HUES64 (cell line): ENCODE results near the gene SPSB1.
"Not testable (repeated sequence)": the region's sequence is repeated elsewhere in the genome, so short reads cannot be mapped to it uniquely, and the experiment has no call there.

Experiments
- H3K27ac ChIP-seq: 2 replicates; pipeline ENCODE4 v1.7.0; 2013; ENCODE audit warnings: low read depth, low read length, inconsistent platforms
- H3K27me3 ChIP-seq: 2 replicates; pipeline ENCODE4 v1.6.1; 2013; ENCODE audit warnings: mild to moderate bottlenecking, low read length; ENCODE audit not compliant: insufficient read depth
- H3K36me3 ChIP-seq: 2 replicates; pipeline ENCODE4 v1.6.1; 2013; ENCODE audit warnings: mild to moderate bottlenecking, low read length; ENCODE audit not compliant: insufficient read depth
- H3K4me1 ChIP-seq: 2 replicates; pipeline ENCODE4 v1.6.1; 2013; ENCODE audit warnings: mild to moderate bottlenecking, low read length, moderate library complexity; ENCODE audit not compliant: insufficient read depth
- H3K4me3 ChIP-seq: 2 replicates; pipeline ENCODE4 v1.5.1; 2013; ENCODE audit warnings: mild to moderate bottlenecking, low read length, moderate library complexity
- H3K9ac ChIP-seq: 2 replicates; pipeline ENCODE4 v1.6.1; 2013; ENCODE audit warnings: mild to moderate bottlenecking, low read depth, low read length
- H3K9me3 ChIP-seq: 2 replicates; pipeline ENCODE4 v1.6.1; 2013; ENCODE audit warnings: low read depth, low read length; ENCODE audit not compliant: insufficient read depth
- whole genome bisulfite sequencing: fragments of 150-250, 120-280 bp; methylation state at CpG from one replicate; pipeline ENCODE4 v1.1.7; 2013; ENCODE audit warnings: missing lambda C conversion rate; 5-methylcytosine and 5-hydroxymethylcytosine counted together

SPSB1 gene

DNA sequence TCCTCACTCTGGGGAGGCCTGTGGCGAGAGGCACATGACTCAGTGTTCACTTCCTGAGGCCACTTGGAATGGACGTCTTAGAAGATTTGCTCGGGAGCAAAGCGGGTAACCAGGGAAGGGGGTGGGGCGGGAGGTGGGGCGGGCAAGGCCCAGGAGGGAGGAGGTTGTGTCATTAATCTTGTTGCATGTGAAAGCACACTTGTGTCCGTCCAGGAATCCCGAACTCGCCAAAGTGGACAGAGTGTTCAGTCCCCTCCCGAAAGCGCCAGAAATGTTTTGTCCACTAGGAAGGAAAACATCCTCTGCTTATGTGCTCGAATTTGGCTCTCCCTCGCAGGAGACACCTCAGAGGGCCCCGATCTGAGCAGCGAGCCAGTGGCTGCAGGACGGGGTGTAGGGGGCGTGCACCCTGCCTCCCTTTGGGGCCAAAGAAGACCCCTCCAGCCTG is 84.2 kb downstream of the SPSB1 start:
- Histone ChIP-seq H3K27me3 (no peaks in the 10 kb centered on the region), H3K4me1 (no peaks in the 10 kb centered on the region), H3K9ac (no peak overlapping the region), H3K27ac (no peak overlapping the region), H3K4me3 (no peak overlapping the region), H3K36me3 (no peaks in the 10 kb centered on the region), H3K9me3 (no peaks in the 10 kb centered on the region)
- WGBS: 88% methylated on average over 17 of the region's 17 CpGs

GRCh38 chr1:9378801-9379200 is 86.1 kb downstream of the SPSB1 start:
- H3K36me3 ChIP-seq: no peaks in the 10 kb centered on the region
- 92% methylated on average over 4 of the region's 4 CpGs for WGBS
- no peaks in the 10 kb centered on the region for H3K4me1 ChIP-seq
- H3K27me3 ChIP-seq: no peaks in the 10 kb centered on the region
- H3K9ac ChIP-seq: no peak overlapping the region
- no peak overlapping the region for H3K4me3 ChIP-seq
- H3K9me3 ChIP-seq: no peaks in the 10 kb centered on the region
- no peak overlapping the region for H3K27ac ChIP-seq

GRCh38 chr1:9380711-9381110 is 88.0 kb downstream of the SPSB1 start:
- no peak overlapping the region for H3K9ac ChIP-seq
- 82% methylated on average over 6 of the region's 6 CpGs for WGBS
- no peaks in the 10 kb centered on the region for H3K27me3 ChIP-seq
- no peak overlapping the region for H3K4me3 ChIP-seq
- no peaks in the 10 kb centered on the region for H3K9me3 ChIP-seq
- H3K4me1 ChIP-seq: no peaks in the 10 kb centered on the region
- no peak overlapping the region for H3K27ac ChIP-seq
- H3K36me3 ChIP-seq: no peaks in the 10 kb centered on the region

DNA sequence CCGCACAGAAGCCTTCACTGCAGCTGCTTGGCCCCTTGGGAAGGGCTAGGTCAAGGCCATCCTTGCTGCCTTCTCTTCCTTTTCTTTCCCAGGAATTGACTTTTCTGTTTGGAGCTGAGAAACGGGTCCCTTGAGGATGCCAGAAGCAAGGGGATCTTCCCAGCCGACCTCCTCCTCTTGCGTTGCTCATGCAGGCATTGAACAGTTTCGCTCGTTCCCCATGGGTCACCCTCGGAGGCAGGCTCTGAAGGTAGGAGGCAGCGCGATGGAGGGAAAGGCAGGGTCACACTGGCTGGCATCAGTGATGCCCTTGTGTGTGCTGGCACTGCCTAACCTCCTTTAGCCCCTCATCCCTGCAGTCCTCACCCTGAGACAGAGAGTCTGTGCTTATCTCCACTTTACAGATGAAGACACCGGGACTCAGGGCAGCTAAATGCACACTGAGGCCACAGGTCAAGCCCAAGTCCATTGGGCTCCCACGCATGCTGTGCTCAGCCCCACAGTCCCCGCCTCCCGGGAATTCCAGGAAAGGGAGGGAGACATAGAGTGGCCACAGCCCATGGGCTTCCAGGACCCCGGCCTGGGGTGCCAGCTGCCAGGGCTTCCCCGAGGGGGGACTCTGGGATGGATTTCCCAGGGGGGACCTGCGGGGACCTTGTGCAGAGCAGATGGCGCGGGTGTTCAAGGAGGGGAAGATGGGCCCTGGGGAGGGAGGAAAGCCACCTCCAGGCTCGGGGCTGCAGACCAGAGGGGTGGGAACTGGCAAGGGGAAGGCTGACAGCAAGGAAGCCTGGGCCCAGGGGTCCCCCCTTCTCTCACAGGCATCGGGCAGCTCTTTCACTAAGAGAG is 90.2 kb downstream of the SPSB1 start:
- Histone ChIP-seq H3K27ac (no peak overlapping the region), H3K9ac (no peak overlapping the region), H3K4me1 (no peaks in the 10 kb centered on the region), H3K9me3 (no peaks in the 10 kb centered on the region), H3K4me3 (no peak overlapping the region), H3K27me3 (no peaks in the 10 kb centered on the region), H3K36me3 (no peaks in the 10 kb centered on the region)
- WGBS: 85% methylated on average over 20 of the region's 20 CpGs

DNA sequence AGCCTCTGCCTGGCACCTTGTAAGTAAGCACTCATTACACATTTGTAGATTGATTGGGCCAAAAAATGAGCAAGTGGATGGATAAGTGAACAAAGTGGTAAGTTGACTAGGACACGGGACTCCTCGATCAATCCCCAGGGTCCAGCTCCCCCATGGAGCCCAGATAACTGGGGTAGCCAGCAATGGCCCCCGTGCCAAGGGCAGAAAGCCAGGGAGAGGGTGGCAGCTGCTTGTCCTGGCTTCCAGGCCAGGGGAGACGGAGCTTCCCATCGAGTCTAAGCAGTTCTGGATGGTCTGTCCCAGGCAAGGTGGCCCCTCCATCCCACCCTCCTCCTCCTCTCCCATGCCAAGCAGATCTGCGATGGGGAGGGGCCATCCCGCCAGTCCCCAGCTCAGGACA is 91.4 kb downstream of the SPSB1 start:
- H3K9ac ChIP-seq: no peak overlapping the region
- no peaks in the 10 kb centered on the region for H3K4me1 ChIP-seq
- no peak overlapping the region for H3K4me3 ChIP-seq
- H3K27me3 ChIP-seq: no peaks in the 10 kb centered on the region
- 90% methylated on average over 7 of the region's 7 CpGs for WGBS
- no peaks in the 10 kb centered on the region for H3K9me3 ChIP-seq
- no peak overlapping the region for H3K27ac ChIP-seq
- H3K36me3 ChIP-seq: no peaks in the 10 kb centered on the region

DNA sequence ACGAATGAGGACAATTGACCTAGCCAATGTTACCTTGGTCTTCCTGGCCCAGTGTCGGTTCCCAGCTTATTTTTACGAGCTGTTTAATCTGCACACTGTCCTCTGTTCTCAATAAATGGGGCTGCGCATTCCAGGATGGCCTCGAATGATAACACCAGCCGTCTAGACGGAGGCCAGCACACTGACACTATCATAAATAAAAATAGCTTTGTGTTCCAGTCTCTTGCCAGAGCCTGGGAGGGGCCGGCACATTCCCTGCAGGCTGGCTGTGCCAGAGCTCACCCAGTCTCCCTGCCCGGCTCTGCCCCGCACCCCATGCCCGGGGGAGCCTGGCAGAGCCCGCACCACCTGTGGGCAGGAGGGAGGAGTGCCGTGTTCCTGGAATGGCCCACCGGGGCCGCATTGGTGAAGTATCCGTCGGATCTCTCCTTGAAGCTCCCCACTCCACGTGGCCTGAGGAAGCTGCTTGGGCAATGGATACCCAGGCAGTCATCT is 92.1 kb downstream of the SPSB1 start:
- Histone ChIP-seq H3K9me3 (no peaks in the 10 kb centered on the region), H3K27ac (no peak overlapping the region), H3K4me1 (no peaks in the 10 kb centered on the region), H3K9ac (no peak overlapping the region), H3K27me3 (no peaks in the 10 kb centered on the region), H3K4me3 (no peak overlapping the region), H3K36me3 (no peaks in the 10 kb centered on the region)
- 89% methylated on average over 18 of the region's 18 CpGs for WGBS

GRCh38 chr1:9385392-9385791 is 92.7 kb downstream of the SPSB1 start:
- H3K27me3 ChIP-seq, H3K36me3 ChIP-seq, H3K4me1 ChIP-seq, H3K9ac ChIP-seq, H3K27ac ChIP-seq, H3K4me3 ChIP-seq, H3K9me3 ChIP-seq: not testable (repeated sequence)
- WGBS: 89% methylated on average over 10 of the region's 10 CpGs

DNA sequence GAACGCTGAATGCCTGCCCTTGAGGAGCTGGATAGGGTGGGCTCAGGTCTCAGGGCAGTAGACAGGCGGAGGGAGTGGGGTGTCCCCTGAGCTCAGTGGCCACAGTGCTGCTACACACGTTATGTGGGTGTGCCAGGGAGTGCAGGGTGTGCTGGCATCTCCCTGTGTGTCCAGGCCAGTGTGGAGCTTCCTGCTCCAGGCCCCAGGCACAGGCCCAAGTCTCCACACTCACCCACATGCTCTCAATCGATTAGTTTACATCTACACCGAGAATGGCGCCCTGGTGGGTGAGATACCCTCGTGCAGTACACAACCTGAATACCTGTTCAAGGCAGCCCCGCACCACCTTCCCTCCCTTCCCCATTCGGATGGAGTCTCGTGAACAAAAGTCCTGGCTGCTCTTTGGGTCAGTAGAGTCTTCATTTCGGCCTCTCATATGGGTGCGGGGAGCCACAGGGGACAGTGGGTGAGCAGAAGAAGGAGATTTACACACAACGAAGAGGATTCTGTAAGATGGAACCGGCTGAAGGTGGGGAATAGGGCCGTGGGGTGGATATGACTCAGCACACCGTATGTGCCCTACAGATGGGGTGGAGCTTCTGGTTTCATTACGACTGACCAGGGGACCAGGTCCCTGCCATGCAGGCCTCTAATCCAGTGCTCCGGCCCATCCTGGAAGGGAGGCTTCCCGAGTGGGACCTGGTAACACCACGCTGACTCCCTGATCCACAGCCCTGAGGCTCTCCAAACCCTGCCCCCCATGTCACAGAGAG is 93.3 kb downstream of the SPSB1 start:
- Histone ChIP-seq H3K27me3 (no peaks in the 10 kb centered on the region), H3K9ac (no peak overlapping the region), H3K36me3 (no peaks in the 10 kb centered on the region), H3K4me1 (no peaks in the 10 kb centered on the region), H3K27ac (no peak overlapping the region), H3K4me3 (no peak overlapping the region), H3K9me3 (no peaks in the 10 kb centered on the region)
- 86% methylated on average over 20 of the region's 20 CpGs for WGBS

- WGBS: 73% methylated on average over 17 of the region's 18 CpGs
- H3K36me3 ChIP-seq: no peaks in the 10 kb centered on the region
- no peaks in the 10 kb centered on the region for H3K4me1 ChIP-seq
- H3K27ac ChIP-seq: no peak overlapping the region
- no peak overlapping the region for H3K4me3 ChIP-seq
- no peaks in the 10 kb centered on the region for H3K27me3 ChIP-seq
- H3K9ac ChIP-seq: no peak overlapping the region
- H3K9me3 ChIP-seq: no peaks in the 10 kb centered on the region
Measured at GRCh38 chr1:9388335-9389180, 95.9 kb downstream of the SPSB1 start.

- H3K27me3 ChIP-seq: no peaks in the 10 kb centered on the region
- no peaks in the 10 kb centered on the region for H3K36me3 ChIP-seq
- H3K4me1 ChIP-seq: no peaks in the 10 kb centered on the region
- no peak overlapping the region for H3K27ac ChIP-seq
- 0 out of 2 replicates have a peak, but pooled peaks cover 2% of the 10 kb centered on the region for H3K9me3 ChIP-seq
- H3K4me3 ChIP-seq: no peak overlapping the region
- H3K9ac ChIP-seq: no peak overlapping the region
- 94% methylated on average over 7 of the region's 7 CpGs for WGBS
Measured at GRCh38 chr1:9389968-9390367, 97.3 kb downstream of the SPSB1 start.
